Globus pallidus (tissue), 1 donor: ENCODE data around the gene MINAR1.

Experiments used
- DNase-seq: peaks from one replicate; pipeline ENCODE4 v3.0.0-alpha.2; 2015; ENCODE audit warnings: low spot score

MINAR1 gene

GRCh38 chr15:79430901-79431635, 1.1 kb upstream of the MINAR1 start:
- no peak for DNase-seq

DNA sequence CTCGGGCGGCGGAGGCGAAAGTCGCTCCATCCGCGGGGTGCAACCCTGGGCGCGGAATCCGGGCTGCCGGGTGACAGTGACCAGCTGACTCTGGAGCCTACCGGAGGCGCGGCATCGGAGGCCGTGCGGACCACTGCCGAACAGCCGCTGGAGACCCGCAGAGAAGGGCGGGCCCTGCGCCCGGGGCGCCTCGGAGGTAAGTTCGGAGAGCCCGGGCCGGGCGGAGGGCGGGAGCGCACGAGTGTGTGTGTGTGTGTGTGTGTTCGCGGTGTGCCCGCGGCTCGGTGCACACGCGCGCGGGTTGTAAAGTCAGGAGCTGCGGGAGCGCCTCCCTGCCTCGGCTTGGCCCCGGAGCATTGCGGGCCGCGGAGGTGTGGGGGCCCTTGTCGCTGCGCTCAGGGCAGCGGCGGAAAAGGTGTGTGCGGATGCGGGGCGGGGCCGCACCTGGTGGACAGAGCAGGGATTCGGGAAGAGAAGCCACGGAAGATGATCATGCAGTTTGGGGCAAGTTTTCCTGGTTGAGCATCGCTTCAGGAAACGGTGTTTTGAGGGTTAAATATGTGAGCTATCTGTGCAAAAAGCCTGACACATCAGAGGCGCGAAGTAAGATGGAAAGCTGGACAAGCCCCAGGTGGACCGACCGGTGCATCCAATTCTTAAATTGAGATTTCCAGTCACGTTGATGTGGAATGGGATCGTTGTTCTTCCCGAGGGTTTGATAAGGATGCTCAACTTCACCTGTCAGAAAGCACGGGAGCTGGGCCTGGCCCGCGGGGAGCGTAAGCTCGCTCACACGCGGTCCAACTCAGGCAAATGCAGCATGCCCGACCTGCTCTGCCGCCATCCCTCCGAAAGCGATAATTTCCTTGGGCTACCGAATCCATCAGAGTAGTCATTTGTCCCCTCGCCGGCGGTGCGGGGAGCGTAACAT, 474 bp downstream of the MINAR1 start:
- no peak for DNase-seq

DNA sequence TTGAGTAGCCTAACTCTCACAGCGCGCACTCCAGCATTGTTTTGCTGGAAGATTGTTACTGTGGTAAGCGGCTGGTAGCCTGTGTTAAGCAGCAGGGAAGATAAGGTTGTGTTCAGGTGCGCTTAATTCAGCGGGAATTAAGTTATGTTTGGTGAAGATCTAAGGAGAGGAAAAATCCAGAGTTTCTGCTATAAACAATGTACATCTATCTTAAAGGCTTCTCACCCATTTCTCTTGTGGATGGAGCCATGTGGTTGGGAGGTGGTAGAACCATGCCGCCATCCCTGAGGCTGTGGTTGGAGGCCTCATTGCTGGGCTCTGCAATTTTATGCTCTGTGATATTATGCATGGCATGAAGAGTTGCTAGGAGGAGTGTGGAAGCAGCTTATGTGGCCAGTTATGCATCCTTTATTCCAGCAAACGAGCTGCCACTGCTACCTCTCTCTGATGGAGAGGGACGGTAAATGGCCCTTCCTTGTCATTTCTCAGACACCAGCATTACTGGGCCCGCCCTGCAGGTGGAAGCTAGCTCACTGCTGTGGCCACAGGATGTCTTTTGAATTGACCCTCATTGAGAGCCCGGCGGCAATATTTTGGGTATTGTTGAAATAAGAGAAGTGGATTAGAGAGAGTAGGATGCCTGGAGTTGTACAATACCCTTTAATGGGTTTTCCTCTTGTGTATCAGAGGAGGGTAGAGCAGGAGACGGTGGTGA, 1.3 kb downstream of the MINAR1 start:
- DNase-seq = no peak

GRCh38 chr15:79434361-79434760, 2.2 kb downstream of the MINAR1 start:
- no peak for DNase-seq

- peak; percentile 19 for DNase-seq
These were observed 4.1 kb downstream of the MINAR1 start for GRCh38 chr15:79436037-79436780.

DNA sequence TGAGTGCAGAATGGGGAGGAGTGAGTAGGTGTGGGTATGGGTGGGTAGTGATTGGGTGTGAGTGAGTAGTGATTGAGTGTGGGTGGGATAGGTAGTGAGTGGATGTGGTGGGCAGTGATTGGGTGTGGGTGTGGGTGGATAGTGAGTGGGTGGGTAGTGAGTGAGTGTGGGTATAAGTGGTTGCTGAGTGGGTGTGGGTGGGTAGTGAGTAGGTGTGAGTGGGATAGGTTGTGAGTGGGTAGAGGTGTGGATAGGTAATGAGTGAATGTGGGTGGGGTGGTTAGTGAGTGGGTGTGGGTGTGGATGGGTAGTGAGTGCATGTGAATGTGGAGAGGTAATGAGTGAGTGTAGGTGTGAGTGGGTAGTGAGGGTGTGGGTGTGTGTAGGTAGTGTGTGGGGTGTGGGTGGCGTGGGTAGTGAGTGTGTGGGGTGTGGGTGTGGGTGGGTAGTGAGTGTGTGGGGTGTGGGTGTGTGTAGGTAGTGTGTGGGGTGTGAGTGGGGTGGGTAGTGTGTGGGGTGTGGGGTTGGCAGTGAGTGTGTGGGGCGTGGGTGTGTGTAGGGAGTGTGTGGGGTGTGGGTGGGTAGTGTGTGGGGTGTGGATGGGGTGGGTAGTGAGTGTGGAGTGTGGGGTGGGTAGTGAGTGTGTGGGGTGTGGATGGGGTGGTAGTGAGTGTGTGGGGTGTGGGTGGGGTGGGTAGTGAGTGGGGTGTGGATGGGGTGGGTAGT, 5.3 kb downstream of the MINAR1 start:
- no peak for DNase-seq

DNA sequence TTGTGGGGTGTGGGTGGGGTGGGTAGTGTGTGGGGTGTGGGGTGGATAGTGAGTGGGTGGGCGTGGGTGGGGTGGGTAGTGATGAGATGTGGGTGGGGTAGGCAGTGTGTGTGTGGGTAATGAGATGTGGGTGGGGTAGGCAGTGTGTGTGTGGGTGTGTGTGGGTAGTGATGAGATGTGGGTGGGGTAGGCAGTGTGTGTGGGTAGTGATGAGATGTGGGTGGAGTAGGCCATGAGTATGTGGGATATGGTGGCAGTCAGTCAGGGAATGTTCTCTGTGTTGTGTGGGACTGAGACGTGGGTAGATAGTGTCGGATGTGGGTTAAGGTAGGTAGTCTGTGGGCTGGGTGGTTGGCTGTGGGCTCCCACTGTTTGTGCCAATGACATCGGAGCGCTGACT, 7.1 kb downstream of the MINAR1 start:
- no peak for DNase-seq

GRCh38 chr15:79440355-79440908, 8.3 kb downstream of the MINAR1 start:
- DNase-seq = no peak

DNA sequence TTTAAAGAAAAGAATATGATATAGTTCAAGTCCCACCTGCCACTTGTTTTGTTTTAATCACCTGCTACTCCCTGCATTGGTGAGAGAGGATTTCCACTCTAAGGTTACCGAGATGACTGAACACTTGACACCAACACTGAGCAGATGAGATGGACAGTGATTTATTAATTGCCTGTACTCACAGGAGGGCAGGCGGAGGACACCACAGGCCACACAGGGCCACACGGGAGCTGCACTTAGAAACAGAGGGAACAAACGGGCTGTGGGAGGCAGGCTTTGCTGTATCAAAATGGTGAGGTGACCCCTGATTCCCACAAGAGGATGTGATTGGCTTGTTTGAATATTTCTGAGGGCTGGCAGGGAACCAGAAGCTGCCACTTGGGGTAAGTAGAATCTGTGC, 10.8 kb downstream of the MINAR1 start:
- no peak for DNase-seq

DNA sequence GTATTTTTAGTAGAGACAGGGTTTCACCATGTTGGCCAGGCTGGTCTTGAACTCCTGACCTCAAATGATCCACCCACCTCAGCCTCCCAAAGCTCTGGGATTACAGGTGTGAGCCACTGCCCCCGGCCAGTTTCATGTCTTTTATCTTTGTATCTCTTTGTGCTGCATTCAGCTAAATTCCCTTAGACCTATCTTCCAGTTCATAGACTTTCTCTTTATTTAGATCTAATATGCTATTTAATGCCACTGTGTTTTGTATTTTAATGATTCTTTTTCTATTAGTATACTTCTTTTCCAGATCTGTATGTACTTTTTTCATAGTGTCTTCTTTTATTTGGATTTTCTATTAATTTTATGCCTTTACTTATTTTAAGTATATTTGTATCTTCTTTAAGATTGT, 14.9 kb downstream of the MINAR1 start:
- DNase-seq = no peak

DNA sequence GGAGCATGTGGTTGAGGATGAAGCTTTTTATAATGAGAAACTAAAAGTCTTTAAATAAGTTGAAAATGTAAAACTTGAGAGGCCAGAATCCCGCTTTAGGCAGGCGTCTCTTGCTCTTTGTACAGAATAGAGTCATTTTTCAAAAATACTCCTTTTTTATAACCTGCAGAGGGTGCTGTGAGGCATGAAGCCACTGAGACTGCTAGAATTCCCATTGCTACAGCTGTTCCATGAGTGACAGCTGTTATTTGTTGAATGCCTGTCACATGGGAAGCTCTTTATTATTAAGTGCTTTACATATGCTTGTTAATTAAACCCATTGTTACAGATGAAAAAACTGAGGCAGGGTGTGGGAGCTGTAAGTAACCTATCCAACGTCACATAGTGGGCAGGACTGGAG, 18.5 kb downstream of the MINAR1 start:
- DNase-seq = no peak

- no peak for DNase-seq
These were observed 19.3 kb downstream of the MINAR1 start for GRCh38 chr15:79451361-79451999.

- no peak for DNase-seq
These were observed 20.3 kb downstream of the MINAR1 start for GRCh38 chr15:79452244-79453051.

DNA sequence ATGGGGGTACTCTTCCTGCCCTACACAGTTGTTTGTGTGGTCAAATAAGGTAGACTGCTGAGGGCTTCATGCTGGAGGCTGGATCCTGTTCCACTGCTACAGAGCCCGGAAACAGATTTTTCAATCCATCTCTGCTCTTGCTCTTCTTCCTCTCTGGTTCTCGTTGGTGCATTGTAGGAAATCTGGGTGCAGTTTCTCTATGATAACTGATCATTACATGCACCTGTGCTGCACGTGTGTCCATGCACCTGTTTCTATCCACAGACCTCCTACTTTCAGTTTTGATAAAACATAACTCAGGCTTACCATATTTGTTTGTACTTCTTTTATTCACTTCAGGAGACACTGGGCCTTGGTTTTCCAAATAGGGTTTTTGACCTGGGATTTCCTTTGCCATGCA, 21.3 kb downstream of the MINAR1 start:
- DNase-seq = no peak

DNA sequence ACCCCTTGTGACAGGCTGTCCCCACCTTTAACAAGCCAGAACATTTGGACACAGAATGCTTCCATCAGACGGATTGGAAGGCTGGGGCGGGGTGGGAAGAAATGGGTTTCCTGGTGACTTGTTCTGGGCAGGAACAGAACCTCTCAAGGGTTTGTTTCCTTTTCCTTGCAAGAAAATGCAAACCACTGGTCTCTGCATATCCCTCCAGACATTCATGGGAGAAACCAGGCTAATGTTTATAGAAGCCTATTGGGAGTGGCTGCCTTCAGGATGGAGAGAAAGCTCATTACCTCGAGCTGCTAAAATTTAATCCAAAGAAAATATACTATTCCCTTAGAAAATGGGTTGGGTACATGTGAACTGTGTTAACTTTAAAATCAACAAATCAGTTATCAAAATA, 21.9 kb downstream of the MINAR1 start:
- DNase-seq = no peak

- no peak for DNase-seq
These were observed 23.2 kb downstream of the MINAR1 start for GRCh38 chr15:79455361-79455760.

GRCh38 chr15:79455943-79456342, 23.8 kb downstream of the MINAR1 start:
- DNase-seq = no peak

DNA sequence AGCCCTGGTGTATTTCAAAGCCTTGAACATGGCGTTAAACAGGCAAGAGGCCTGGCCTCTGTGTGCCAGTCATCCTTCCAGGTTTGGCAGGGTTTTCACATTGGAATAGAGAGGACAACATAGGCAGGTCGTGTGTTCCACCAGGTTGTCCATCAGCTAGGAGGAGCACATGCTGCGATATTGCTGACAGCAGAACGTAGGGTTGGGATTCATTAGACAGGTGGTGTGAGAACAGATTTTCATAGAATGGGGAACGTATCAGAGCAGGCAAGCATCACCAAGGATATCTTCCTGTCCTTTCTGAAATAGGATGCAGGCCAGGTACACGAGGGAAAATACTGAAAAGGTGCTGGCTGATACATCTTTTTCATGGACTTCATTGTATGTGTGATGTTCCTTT, 26.4 kb downstream of the MINAR1 start:
- DNase-seq = no peak

GRCh38 chr15:79459666-79460065, 27.5 kb downstream of the MINAR1 start:
- no peak for DNase-seq
